DND-41 (cell line): ENCODE results near the gene WDR11.

Experiments used
- ATAC-seq: fragments of 200-7000 bp; cut with Tn5 transposase; 3 replicates; pipeline ENCODE4 v1.9.1; 2021; ENCODE audit warnings: low read depth; ENCODE audit not compliant: insufficient read depth
- DNase-seq: peaks from one replicate; pipeline ENCODE4 v3.0.0-alpha.2; 2020
- H2AFZ ChIP-seq: 2 replicates; pipeline ENCODE4 v1.6.0; 2012; ENCODE audit warnings: low read depth, low read length
- H3K27ac ChIP-seq: 2 replicates; pipeline ENCODE4 v1.5.1; 2012; ENCODE audit warnings: low read length, inconsistent platforms
- H3K27me3 ChIP-seq: fragments of 200-600 bp; sonication (generic); 2 replicates; pipeline ENCODE4 v1.6.0; 2012; ENCODE audit warnings: low read length, mild to moderate bottlenecking, inconsistent platforms; ENCODE audit not compliant: insufficient read depth, poor library complexity
- H3K36me3 ChIP-seq: 2 replicates; pipeline ENCODE4 v1.5.1; 2012; ENCODE audit warnings: low read length, inconsistent platforms; ENCODE audit not compliant: insufficient read depth
- H3K4me1 ChIP-seq: 2 replicates; pipeline ENCODE4 v1.5.1; 2012; ENCODE audit warnings: mild to moderate bottlenecking, low read length; ENCODE audit not compliant: insufficient read depth
- H3K4me2 ChIP-seq: 2 replicates; pipeline ENCODE4 v1.6.0; 2012; ENCODE audit warnings: mild to moderate bottlenecking, moderate library complexity, low read length, inconsistent platforms; ENCODE audit not compliant: insufficient read depth
- H3K4me3 ChIP-seq, 2 experiments: fragments of 200-600 bp in 1 of 2; shearing (Covaris generic) in 1 of 2; 2 replicates each; pipeline ENCODE4 v1.5.1; 2012 to 2016; ENCODE audit warnings: inconsistent platforms in 2 of 2, low read length in 2 of 2, mild to moderate bottlenecking in 2 of 2, low read depth in 1 of 2, moderate library complexity in 1 of 2
- H3K79me2 ChIP-seq: 2 replicates; pipeline ENCODE4 v1.6.0; 2012; ENCODE audit warnings: low read length, inconsistent platforms; ENCODE audit not compliant: insufficient read depth
- H3K9ac ChIP-seq: 2 replicates; pipeline ENCODE4 v1.6.0; 2012; ENCODE audit warnings: low read depth, mild to moderate bottlenecking, inconsistent platforms, low read length, moderate library complexity
- H3K9me3 ChIP-seq: 2 replicates; pipeline ENCODE4 v1.5.1; 2012; ENCODE audit warnings: low read length, moderate library complexity, mild to moderate bottlenecking, inconsistent platforms; ENCODE audit not compliant: insufficient read depth, severe bottlenecking
- H4K20me1 ChIP-seq: 2 replicates; pipeline ENCODE4 v1.6.0; 2012; ENCODE audit warnings: low read length; ENCODE audit not compliant: insufficient read depth
- EZH2 ChIP-seq: IDR thresholded peaks from 3 replicates; pipeline ENCODE4 v1.6.1; 2012; ENCODE audit warnings: borderline replicate concordance, low read depth, mild to moderate bottlenecking, moderate library complexity, low read length, inconsistent platforms; ENCODE audit not compliant: severe bottlenecking
- TF ChIP-seq, protein P1 (sequence below): IDR thresholded peaks from 2 replicates; pipeline ENCODE4 v1.5.1; 2012; ENCODE audit warnings: borderline replicate concordance, low read length, moderate library complexity, mild to moderate bottlenecking; ENCODE audit not compliant: poor library complexity, severe bottlenecking; ENCODE audit errors: extremely low read depth

Gene WDR11

DNA sequence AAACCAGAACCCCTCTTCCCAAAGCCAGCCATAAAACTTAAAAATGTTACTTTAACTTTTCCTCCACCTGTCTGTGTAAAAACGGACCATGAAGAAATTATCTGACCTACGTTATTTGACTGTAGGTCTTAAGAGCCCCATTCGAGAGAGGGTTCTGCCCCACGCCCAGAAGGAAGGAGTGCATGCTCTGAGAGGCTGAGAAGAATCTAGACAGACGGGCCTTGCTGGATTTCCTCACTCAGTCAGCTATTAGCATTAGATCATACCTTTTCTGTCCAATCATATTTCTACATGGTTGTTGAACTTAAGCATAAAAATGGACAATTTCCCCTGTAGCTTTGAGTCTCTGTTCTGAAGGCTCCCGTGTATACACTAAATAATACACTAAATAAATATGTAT lies 38.1 kb upstream of the WDR11 start:
- Histone ChIP-seq H3K4me3 (no peak overlapping the region), H3K79me2 (no peaks in the 10 kb centered on the region), H2AFZ (no peak overlapping the region), H3K4me1 (no peaks in the 10 kb centered on the region), H3K27me3 (peaks cover 15% of the 10 kb centered on the region), H3K9me3 (no peaks in the 10 kb centered on the region), H3K4me2 (no peak overlapping the region), H3K36me3 (no peaks in the 10 kb centered on the region), H3K9ac (no peak overlapping the region), H4K20me1 (no peaks in the 10 kb centered on the region), H3K27ac (no peak overlapping the region)
- TF ChIP-seq EZH2 = no peak
- TF ChIP-seq, protein P1, sequence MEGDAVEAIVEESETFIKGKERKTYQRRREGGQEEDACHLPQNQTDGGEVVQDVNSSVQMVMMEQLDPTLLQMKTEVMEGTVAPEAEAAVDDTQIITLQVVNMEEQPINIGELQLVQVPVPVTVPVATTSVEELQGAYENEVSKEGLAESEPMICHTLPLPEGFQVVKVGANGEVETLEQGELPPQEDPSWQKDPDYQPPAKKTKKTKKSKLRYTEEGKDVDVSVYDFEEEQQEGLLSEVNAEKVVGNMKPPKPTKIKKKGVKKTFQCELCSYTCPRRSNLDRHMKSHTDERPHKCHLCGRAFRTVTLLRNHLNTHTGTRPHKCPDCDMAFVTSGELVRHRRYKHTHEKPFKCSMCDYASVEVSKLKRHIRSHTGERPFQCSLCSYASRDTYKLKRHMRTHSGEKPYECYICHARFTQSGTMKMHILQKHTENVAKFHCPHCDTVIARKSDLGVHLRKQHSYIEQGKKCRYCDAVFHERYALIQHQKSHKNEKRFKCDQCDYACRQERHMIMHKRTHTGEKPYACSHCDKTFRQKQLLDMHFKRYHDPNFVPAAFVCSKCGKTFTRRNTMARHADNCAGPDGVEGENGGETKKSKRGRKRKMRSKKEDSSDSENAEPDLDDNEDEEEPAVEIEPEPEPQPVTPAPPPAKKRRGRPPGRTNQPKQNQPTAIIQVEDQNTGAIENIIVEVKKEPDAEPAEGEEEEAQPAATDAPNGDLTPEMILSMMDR = no peak
- ATAC-seq = no peak
- DNase-seq = no peak

DNA sequence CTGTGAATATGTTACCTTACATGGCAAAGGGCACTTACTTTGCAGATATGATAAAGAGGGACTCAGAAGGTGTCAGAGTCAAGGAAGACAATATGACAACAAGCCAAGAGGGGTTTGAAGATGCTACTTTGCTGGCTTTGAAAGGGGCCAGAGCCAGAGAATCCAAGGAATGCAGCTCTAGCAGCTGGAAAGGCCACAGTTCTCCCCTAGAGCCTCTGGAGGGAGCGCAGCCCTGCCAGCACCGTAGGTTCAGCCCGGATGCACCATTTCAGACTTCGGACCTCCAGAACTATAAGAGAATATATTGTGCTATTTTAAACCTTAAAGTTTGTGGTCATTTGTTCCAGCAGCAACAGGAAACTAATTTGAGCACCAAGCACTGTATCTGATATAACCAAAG lies 32.9 kb upstream of the WDR11 start:
- ATAC-seq = no peak

DNA sequence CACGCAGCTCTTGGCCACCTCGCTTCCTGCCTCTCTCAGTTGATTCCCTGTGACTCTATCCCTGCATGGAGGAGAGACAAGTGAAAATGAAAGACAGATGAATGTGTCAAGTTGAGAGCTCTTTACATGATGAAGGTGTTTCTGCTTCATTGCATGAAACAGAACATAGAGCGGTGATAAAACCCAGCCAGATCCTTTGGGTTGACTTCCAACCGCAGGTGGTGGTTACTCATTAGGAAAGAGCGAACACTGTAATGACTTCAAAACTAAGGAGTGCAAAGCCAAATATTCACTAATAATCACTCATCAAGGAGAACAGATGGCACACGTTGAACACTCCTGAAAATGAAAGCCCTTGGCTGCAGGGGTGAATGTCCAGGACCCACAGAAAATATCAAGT lies 31.8 kb upstream of the WDR11 start:
- no peaks in the 10 kb centered on the region for H3K27me3 ChIP-seq
- ATAC-seq = no peak
- H4K20me1 ChIP-seq = no peaks in the 10 kb centered on the region
- no peak overlapping the region for H2AFZ ChIP-seq
- H3K4me2 ChIP-seq = no peak overlapping the region
- H3K36me3 ChIP-seq = no peaks in the 10 kb centered on the region
- H3K27ac ChIP-seq = no peak overlapping the region
- no peaks in the 10 kb centered on the region for H3K79me2 ChIP-seq
- no peak overlapping the region for H3K9ac ChIP-seq
- H3K4me3 ChIP-seq = no peak overlapping the region
- TF ChIP-seq, protein P1 = no peak
- TF ChIP-seq EZH2 = no peak
- H3K4me1 ChIP-seq = no peaks in the 10 kb centered on the region
- no peaks in the 10 kb centered on the region for H3K9me3 ChIP-seq
- no peak for DNase-seq

More for the DNA sequence above, 32.9 kb upstream of the WDR11 start:
- Histone ChIP-seq H3K9me3 (no peaks in the 10 kb centered on the region), H3K27ac (no peak overlapping the region), H4K20me1 (no peaks in the 10 kb centered on the region), H3K27me3 (peaks cover 2% of the 10 kb centered on the region), H3K79me2 (no peaks in the 10 kb centered on the region), H3K36me3 (no peaks in the 10 kb centered on the region), H2AFZ (no peak overlapping the region), H3K4me1 (no peaks in the 10 kb centered on the region), H3K4me3 (no peak overlapping the region), H3K9ac (no peak overlapping the region), H3K4me2 (no peak overlapping the region)
- DNase-seq = no peak
- TF ChIP-seq EZH2 = no peak
- TF ChIP-seq, protein P1 = no peak

DNA sequence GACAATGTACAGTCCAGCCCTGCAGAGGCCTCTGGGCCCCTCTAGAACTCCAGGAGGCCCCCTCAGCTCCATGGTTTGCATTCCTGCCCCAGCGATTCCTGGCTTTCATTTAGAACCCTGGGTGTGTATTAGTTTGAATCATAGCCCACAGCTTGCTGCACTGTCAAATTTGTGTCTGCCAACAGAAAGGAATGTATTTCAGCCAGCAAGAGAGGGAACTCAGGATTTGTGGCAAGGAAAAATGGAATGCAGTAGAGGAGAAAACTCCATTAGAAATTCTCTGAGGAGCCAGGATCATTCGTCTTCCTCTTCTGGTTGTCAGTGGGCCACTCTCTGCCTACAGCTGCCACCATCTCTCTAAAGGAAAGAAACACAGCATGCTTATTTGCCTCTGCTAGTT lies 27.9 kb upstream of the WDR11 start:
- TF ChIP-seq, protein P1 = no peak
- H3K27me3 ChIP-seq = no peaks in the 10 kb centered on the region
- no peak overlapping the region for H2AFZ ChIP-seq
- no peak overlapping the region for H3K9ac ChIP-seq
- H3K27ac ChIP-seq = no peak overlapping the region
- no peaks in the 10 kb centered on the region for H3K36me3 ChIP-seq
- H3K9me3 ChIP-seq = no peaks in the 10 kb centered on the region
- no peak for DNase-seq
- no peaks in the 10 kb centered on the region for H4K20me1 ChIP-seq
- no peak overlapping the region for H3K4me2 ChIP-seq
- no peak for ATAC-seq
- no peaks in the 10 kb centered on the region for H3K79me2 ChIP-seq
- no peaks in the 10 kb centered on the region for H3K4me1 ChIP-seq
- no peak overlapping the region for H3K4me3 ChIP-seq
